ENCODE results near the gene SAMD11.

DNA sequence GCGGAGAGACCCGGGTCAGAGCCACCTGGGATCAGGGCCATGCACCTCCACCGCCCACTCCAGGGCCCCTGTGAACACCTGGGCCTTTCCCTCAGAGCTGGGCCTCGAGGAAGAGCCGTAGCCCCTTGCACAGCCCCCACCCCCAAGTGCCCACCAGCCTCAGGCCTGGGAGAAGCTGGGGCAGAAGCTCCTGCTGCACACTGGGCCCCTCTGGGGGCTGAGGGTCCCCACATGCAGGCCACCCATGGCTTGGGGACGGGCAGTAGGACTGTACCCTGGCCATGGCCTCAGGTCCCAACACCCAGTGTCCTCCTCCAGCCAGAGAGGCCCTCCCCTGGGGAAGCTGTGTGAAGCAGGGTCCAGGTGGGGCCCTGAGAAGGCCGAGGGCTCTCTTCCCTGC lies 28.9 kb downstream of the SAMD11 start:
- TF ChIP-seq POLR2AphosphoS5 (IDR thresholded peaks at IDR 0.05; ENCODE audit: low read depth, low read length), result no peak
- TF ChIP-seq, protein P1, sequence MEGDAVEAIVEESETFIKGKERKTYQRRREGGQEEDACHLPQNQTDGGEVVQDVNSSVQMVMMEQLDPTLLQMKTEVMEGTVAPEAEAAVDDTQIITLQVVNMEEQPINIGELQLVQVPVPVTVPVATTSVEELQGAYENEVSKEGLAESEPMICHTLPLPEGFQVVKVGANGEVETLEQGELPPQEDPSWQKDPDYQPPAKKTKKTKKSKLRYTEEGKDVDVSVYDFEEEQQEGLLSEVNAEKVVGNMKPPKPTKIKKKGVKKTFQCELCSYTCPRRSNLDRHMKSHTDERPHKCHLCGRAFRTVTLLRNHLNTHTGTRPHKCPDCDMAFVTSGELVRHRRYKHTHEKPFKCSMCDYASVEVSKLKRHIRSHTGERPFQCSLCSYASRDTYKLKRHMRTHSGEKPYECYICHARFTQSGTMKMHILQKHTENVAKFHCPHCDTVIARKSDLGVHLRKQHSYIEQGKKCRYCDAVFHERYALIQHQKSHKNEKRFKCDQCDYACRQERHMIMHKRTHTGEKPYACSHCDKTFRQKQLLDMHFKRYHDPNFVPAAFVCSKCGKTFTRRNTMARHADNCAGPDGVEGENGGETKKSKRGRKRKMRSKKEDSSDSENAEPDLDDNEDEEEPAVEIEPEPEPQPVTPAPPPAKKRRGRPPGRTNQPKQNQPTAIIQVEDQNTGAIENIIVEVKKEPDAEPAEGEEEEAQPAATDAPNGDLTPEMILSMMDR (IDR thresholded peaks at IDR 0.05 in 2 of 3, conservative IDR thresholded peaks at IDR 0.05 in 1 of 3; ENCODE audit: borderline replicate concordance in 1 of 3, insufficient read depth in 1 of 3, low read depth in 2 of 3, low read length in 2 of 3), result no peak
- TF ChIP-seq ZNF274 (IDR thresholded peaks at IDR 0.05; ENCODE audit: low read depth, low read length), result no peak
- no peak for TF ChIP-seq POLR2A (IDR thresholded peaks at IDR 0.05; ENCODE audit: borderline replicate concordance, extremely low read depth, insufficient read depth, insufficient read length)
- no peak for TF ChIP-seq MAX (IDR thresholded peaks at IDR 0.05)
- no peak for TF ChIP-seq YY1 (IDR thresholded peaks at IDR 0.05; ENCODE audit: extremely low read depth, insufficient replicate concordance, low read depth, low read length)
- no peak for TF ChIP-seq EZH2 (IDR thresholded peaks at IDR 0.05)
- TF ChIP-seq REST (IDR thresholded peaks at IDR 0.05; ENCODE audit: low read depth), result no peak
- TF ChIP-seq EGR1 (IDR thresholded peaks at IDR 0.05; ENCODE audit: low read depth), result no peak
